ENCODE results near the gene ZNF182.

- TF ChIP-seq CTCF (optimal IDR thresholded peaks at IDR 0.05 in 1 of 3, IDR thresholded peaks at IDR 0.05 in 1 of 3, conservative IDR thresholded peaks at IDR 0.05 in 1 of 3; ENCODE audit: extremely low read depth in 1 of 3, insufficient read depth in 2 of 3, low read length in 3 of 3) (no peak), EZH2 (IDR thresholded peaks at IDR 0.05; ENCODE audit: low read length) (no peak)
Observed at GRCh38 chrX:48002319-48002718, 1.5 kb downstream of the ZNF182 start.
